GM12878 (cell line): Measurements from ENCODE around the gene LBX1. TPM values are rescaled to one million over a fixed set of nuclear protein-coding genes. Genes with fewer than 3 reads are reported as not detected.

Experiments
- ATAC-seq: fragments of 200-7000 bp; cut with Tn5 transposase; 3 replicates; pipeline ENCODE4 v1.9.1; 2020; ENCODE audit warnings: mild to moderate bottlenecking, moderate library complexity
- BruUV-seq: library from RNA; stranded (reverse); fragments of 400-500 nt; replicated peaks from 2 replicates; lab custom pipeline; 2021; lab: Mats Ljungman, UMichigan
- CTCF ChIA-PET: fragments of 300-600 bp; sonication (Branson Sonifier 250); formaldehyde crosslinking; extraction: SDS; loops from one replicate; lab custom pipeline; 2021; ENCODE audit warnings: inconsistent platforms; lab: Yijun Ruan, JAX
- POLR2A ChIA-PET: fragments of 350-600 bp; formaldehyde crosslinking; extraction: SDS; loops from one replicate; lab custom pipeline; 2021; ENCODE audit warnings: inconsistent platforms; lab: Charles Lee
- RAD21 ChIA-PET: fragments of 300-600 bp; sonication (Branson Sonifier 250); formaldehyde crosslinking; loops from one replicate; lab custom pipeline; 2023; ENCODE audit warnings: antibody characterized with exemption; ENCODE audit not compliant: unreplicated experiment; lab: Charles Lee
- SMC1A ChIA-PET: fragments of 300-600 bp; sonication (Branson Sonifier 250); formaldehyde crosslinking; loops from one replicate; lab custom pipeline; 2023; ENCODE audit not compliant: unreplicated experiment, uncharacterized antibody; lab: Charles Lee
- DNase-seq: peaks from one replicate; pipeline ENCODE4 v3.0.0-alpha.2; 2011; ENCODE audit warnings: low read depth, low spot score
- FAIRE-seq: peaks from 3 replicates; lab custom pipeline; 2011; peaks lifted over from hg19 to GRCh38; lab: Jason Lieb, UNC
- H2AFZ ChIP-seq: 2 replicates; pipeline ENCODE4 v1.6.0; 2011; ENCODE audit warnings: low read depth, low read length, control low read depth; ENCODE audit not compliant: control insufficient read depth
- H3K27ac ChIP-seq: 2 replicates; pipeline ENCODE4 v1.5.1; 2011; ENCODE audit warnings: control low read depth; ENCODE audit not compliant: control insufficient read depth, insufficient read depth
- H3K27me3 ChIP-seq, 2 experiments: replicated peaks in 1 of 2; 2 replicates each; pipeline versions ENCODE4 v1.6.0 to v1.6.1; 2011; ENCODE audit warnings: low read length in 1 of 2; ENCODE audit not compliant: control insufficient read depth in 2 of 2, insufficient read depth in 2 of 2
- H3K36me3 ChIP-seq, 2 experiments: 2 replicates each; pipeline ENCODE4 v1.5.1; 2011; ENCODE audit warnings: low read length in 1 of 2; ENCODE audit not compliant: control insufficient read depth in 2 of 2, insufficient read depth in 2 of 2
- H3K4me1 ChIP-seq: 2 replicates; pipeline ENCODE4 v1.6.1; 2011; ENCODE audit warnings: mild to moderate bottlenecking, low read length, moderate library complexity, mixed read lengths; ENCODE audit not compliant: control insufficient read depth, insufficient read depth
- H3K4me2 ChIP-seq: 2 replicates; pipeline ENCODE4 v1.6.0; 2011; ENCODE audit warnings: control low read depth; ENCODE audit not compliant: control insufficient read depth, insufficient read depth
- H3K4me3 ChIP-seq: fragments of 200-600 bp; sonication (generic); 2 replicates; pipeline ENCODE4 v1.5.1; 2016
- H3K79me2 ChIP-seq: 2 replicates; pipeline ENCODE4 v1.6.0; 2011; ENCODE audit warnings: low read length; ENCODE audit not compliant: control insufficient read depth, insufficient read depth
- H3K9ac ChIP-seq: 2 replicates; pipeline ENCODE4 v1.8.0; 2011; ENCODE audit warnings: low read length, control low read depth, mixed read lengths; ENCODE audit not compliant: control insufficient read depth, insufficient read depth
- H3K9me3 ChIP-seq: replicated peaks from 3 replicates; pipeline ENCODE4 v1.5.1; 2011; ENCODE audit warnings: mild to moderate bottlenecking, low read length; ENCODE audit not compliant: control insufficient read depth, insufficient read depth
- H4K20me1 ChIP-seq: 2 replicates; pipeline ENCODE4 v1.6.0; 2011; ENCODE audit not compliant: control insufficient read depth, insufficient read depth
- BMI1 ChIP-seq: fragments of 450-650 bp; IDR thresholded peaks from 2 replicates; pipeline ENCODE4 v1.6.1; 2016; ENCODE audit warnings: mild to moderate bottlenecking, moderate library complexity, borderline replicate concordance
- CBX3 ChIP-seq: fragments of 200-600 bp; sonication (generic); IDR thresholded peaks from 2 replicates; pipeline ENCODE4 v1.6.1; 2016; ENCODE audit warnings: low read depth, borderline replicate concordance
- EED ChIP-seq: sonication (generic); IDR thresholded peaks from 2 replicates; pipeline ENCODE4 v1.6.1; 2016; ENCODE audit warnings: antibody characterized with exemption, low read depth
- ESRRA ChIP-seq: IDR thresholded peaks from 2 replicates; pipeline ENCODE4 v1.6.1; 2012; ENCODE audit warnings: mild to moderate bottlenecking, low read length, improper control_type of control experiment
- HDAC6 ChIP-seq: fragments of 200-600 bp; sonication (generic); IDR thresholded peaks from one replicate; pipeline ENCODE4 v1.8.0; 2017; ENCODE audit warnings: antibody characterized with exemption; ENCODE audit not compliant: unreplicated experiment
- JUND ChIP-seq: IDR thresholded peaks from 2 replicates; pipeline ENCODE4 v1.6.1; 2012; ENCODE audit warnings: low read depth, mild to moderate bottlenecking, low read length, improper control_type of control experiment, moderate library complexity
- TCF12 ChIP-seq: IDR thresholded peaks from 2 replicates; pipeline ENCODE4 v1.6.1; 2011; ENCODE audit warnings: low read depth, mild to moderate bottlenecking, low read length
- ZNF274 ChIP-seq: IDR thresholded peaks from one replicate; pipeline ENCODE4 v1.8.0; 2011; ENCODE audit not compliant: insufficient read length, insufficient read depth
- ZNF384 ChIP-seq: IDR thresholded peaks from 2 replicates; pipeline ENCODE4 v1.6.1; 2012; ENCODE audit warnings: low read depth, mild to moderate bottlenecking, low read length, improper control_type of control experiment, borderline replicate concordance
- ZSCAN29 ChIP-seq: fragments of 450-650 bp; IDR thresholded peaks from 2 replicates; pipeline ENCODE4 v1.6.1; 2017; ENCODE audit warnings: mild to moderate bottlenecking, moderate library complexity
- WGBS: methylation state at CpG from one replicate; pipeline ENCODE4 v1.1.6; 2016; ENCODE audit warnings: low lambda C conversion rate; ENCODE audit not compliant: insufficient replicate concordance, insufficient coverage; ENCODE audit errors: missing lambda C conversion rate; 5-methylcytosine and 5-hydroxymethylcytosine counted together
- in situ Hi-C: fragments of 300-500 bp; cut with MboI; formaldehyde crosslinking; loops from 9 replicates; pipeline ENCODE4 v1.14.3; 2018; ENCODE audit warnings: mixed read lengths
- intact Hi-C: fragments of 100-400 bp; cut with micrococcal nuclease; formaldehyde crosslinking; loops from one replicate; pipeline ENCODE4 v1.14.2; 2022; ENCODE audit not compliant: unreplicated experiment
- polyA plus RNA-seq, 11 experiments: library from polyadenylated mRNA; depleted of rRNA in 4 of 11; unstranded in 6 of 11; stranded (reverse) in 5 of 11; fragments of >200 nt; fragmentation: Nextera tagmentation in 4 of 11; fragmentation: Illumina TruSeq in 1 of 11; extraction: Ambion mirVana in 4 of 11; extraction: Trizol in 1 of 11; gene quantifications; 1 replicate in 1 of 11; 2 replicates in 10 of 11; pipeline versions ENCODE4 v1.2.1 to v1.2.3, GENCODE V29; 2011 to 2016; ENCODE audit warnings: inconsistent platforms in 2 of 11, missing spikeins in 2 of 11, low read depth in 1 of 11
- total RNA-seq, 4 experiments: library from RNA; depleted of rRNA in 3 of 4; stranded (reverse); fragments of >200 nt in 3 of 4; fragmentation: Illumina TruSeq in 1 of 4; extraction: Trizol in 1 of 4; gene quantifications; 2 replicates each; pipeline versions ENCODE4 v1.2.1 to v1.2.3, GENCODE V29; 2013 to 2021
- TF ChIP-seq, protein P1 (sequence below): fragments of 150-350 bp; IDR thresholded peaks from 2 replicates; pipeline ENCODE4 v1.6.1; 2014; ENCODE audit warnings: mild to moderate bottlenecking, low read depth, low read length
- TF ChIP-seq, protein P2 (sequence below): fragments of 450-650 bp; formaldehyde crosslinking; IDR thresholded peaks from 2 replicates; pipeline ENCODE4 v1.4.0; 2022; ENCODE audit warnings: mild to moderate bottlenecking, moderate library complexity

The LBX1 gene
- total and polyA plus RNA-seq, 10 of the 15 experiments (the other 5 are each of a cell fraction or from before 2014, with no cell fraction given), result not detected

DNA sequence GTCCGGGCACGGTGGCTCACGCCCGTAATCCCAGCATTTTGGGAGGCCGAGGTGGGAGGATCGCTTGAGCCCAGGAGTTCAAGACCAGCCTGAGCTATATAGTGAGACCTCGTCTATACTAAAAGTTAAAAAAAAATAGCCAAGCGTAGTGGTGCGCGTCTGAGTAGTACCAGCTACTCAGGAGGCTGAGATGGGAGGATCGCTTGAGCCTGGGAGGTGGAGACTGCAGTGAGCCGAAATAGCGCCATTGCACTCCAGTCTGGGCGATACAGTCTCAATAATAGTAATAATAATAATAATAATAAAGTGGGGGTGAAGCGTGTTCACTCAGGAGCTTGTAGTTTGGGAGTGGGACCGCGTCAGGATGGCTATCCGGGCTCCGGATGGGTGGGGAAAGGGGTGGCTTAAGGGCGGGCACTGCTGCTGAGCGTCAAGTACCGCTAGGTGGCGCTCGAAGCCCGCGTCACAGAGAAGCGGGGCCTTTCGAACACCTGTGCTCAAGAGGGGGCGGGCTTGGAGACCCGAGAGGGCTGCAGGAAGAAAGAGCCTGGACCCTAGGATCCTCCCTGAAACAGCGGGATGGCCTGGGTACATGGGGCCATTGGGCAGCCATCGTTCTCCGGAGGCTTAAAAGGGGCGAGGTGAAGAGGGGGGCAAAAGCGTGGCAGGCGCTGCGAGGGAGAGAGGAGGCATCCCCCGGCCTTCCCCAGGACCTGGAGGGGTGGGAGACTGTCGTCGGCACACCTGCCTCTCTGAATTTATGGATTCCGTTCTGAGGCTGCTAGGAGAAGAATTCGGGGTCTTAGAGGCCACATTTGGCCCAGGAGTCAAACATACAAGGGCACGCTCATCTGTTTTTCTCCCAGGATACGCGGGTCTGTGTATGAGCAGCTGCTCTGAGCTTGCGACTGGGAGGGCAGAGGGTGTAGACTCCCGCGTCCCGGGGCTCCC, 14.5 kb downstream of the LBX1 start (continued):
- TF ChIP-seq, protein P1, sequence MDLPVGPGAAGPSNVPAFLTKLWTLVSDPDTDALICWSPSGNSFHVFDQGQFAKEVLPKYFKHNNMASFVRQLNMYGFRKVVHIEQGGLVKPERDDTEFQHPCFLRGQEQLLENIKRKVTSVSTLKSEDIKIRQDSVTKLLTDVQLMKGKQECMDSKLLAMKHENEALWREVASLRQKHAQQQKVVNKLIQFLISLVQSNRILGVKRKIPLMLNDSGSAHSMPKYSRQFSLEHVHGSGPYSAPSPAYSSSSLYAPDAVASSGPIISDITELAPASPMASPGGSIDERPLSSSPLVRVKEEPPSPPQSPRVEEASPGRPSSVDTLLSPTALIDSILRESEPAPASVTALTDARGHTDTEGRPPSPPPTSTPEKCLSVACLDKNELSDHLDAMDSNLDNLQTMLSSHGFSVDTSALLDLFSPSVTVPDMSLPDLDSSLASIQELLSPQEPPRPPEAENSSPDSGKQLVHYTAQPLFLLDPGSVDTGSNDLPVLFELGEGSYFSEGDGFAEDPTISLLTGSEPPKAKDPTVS, result no peak
- no peak for TF ChIP-seq ZNF384

DNA sequence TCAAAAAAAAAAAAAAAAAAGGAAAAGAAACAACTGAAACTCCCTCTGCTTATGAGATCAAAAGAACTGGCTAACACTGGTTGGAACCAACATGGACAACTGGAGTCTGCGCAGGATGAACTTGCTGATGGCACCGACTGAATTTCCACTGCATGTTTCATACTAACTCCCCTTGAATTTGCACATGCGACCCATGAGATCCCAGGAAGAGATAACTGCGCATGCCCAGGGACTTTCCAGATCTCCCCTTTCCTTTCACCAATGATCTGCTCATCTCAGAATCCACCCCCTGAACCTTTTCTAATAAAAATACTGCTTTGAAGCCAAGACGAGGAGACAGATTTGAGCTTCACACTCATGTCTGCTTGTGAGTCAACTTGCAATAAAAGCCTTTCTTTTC, 20.7 kb downstream of the LBX1 start:
- no peaks in the 10 kb centered on the region for H3K79me2 ChIP-seq
- RAD21 ChIA-PET, result interaction anchor here (1.0 kb wide), 1 partner anchor 165 kb away, joined by 3 read pairs; no protein-coding TSS in a partner anchor
- POLR2A ChIA-PET, result no interaction called here
- SMC1A ChIA-PET, result no interaction called here
- no peak overlapping the region for H3K4me2 ChIP-seq
- H3K27me3 ChIP-seq, result peaks cover 0 to 3% of the 10 kb centered on the region in 2 experiments; a peak in 2 of 4 replicates
- no peaks in the 10 kb centered on the region; the same call in 1 of the 2 replicates for H3K4me1 ChIP-seq
- H3K27ac ChIP-seq, result no peak overlapping the region
- H2AFZ ChIP-seq, result no peak overlapping the region
- intact Hi-C loops, result no loop called here
- no TSS peak for BruUV-seq
- no peak overlapping the region for H3K9ac ChIP-seq
- WGBS, result 57% methylated on average over 5 of the region's 5 CpGs
- no peak for FAIRE-seq
- H3K9me3 ChIP-seq, result no peaks in the 10 kb centered on the region
- ATAC-seq, result no peak
- no peak for DNase-seq
- CTCF ChIA-PET, result interaction anchor here (0.7 to 1.9 kb wide), 3 partner anchors 69 to 199 kb away, joined by 3 to 4 read pairs (median 3); no protein-coding TSS in a partner anchor
- no peaks in the 10 kb centered on the region for H3K36me3 ChIP-seq
- no peaks in the 10 kb centered on the region for H4K20me1 ChIP-seq
- in situ Hi-C loops, result loop anchor here (25.0 kb wide), 1 partner anchor 879 kb away; no protein-coding TSS in a partner anchor
- TF ChIP-seq EED, result no peak
- TF ChIP-seq CBX3, result no peak
- no peak for TF ChIP-seq JUND
- no peak for TF ChIP-seq ESRRA
- no peak for TF ChIP-seq ZSCAN29
- TF ChIP-seq TCF12, result no peak
- TF ChIP-seq BMI1, result no peak
- TF ChIP-seq, protein P2, sequence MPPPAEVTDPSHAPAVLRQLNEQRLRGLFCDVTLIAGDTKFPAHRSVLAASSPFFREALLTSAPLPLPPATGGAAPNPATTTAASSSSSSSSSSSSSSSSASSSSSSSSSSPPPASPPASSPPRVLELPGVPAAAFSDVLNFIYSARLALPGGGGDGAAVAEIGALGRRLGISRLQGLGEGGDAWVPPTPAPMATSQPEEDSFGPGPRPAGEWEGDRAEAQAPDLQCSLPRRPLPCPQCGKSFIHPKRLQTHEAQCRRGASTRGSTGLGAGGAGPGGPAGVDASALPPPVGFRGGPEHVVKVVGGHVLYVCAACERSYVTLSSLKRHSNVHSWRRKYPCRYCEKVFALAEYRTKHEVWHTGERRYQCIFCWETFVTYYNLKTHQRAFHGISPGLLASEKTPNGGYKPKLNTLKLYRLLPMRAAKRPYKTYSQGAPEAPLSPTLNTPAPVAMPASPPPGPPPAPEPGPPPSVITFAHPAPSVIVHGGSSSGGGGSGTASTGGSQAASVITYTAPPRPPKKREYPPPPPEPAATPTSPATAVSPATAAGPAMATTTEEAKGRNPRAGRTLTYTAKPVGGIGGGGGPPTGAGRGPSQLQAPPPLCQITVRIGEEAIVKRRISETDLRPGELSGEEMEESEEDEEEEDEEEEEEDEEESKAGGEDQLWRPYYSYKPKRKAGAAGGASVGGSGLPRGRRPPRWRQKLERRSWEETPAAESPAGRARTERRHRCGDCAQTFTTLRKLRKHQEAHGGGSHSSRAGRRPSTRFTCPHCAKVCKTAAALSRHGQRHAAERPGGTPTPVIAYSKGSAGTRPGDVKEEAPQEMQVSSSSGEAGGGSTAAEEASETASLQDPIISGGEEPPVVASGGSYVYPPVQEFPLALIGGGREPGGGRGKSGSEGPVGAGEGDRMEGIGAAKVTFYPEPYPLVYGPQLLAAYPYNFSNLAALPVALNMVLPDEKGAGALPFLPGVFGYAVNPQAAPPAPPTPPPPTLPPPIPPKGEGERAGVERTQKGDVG (CRISPR knock-in tag), result no peak
- TF ChIP-seq ZNF274, result no peak
- TF ChIP-seq HDAC6, result no peak
- no peak overlapping the region for H3K4me3 ChIP-seq
